A549 (cell line): ENCODE results near the gene SFR1. TPM values are rescaled to one million over a fixed set of nuclear protein-coding genes. Genes with fewer than 3 reads are reported as not detected.
A peak's percentile ranks its signal among the peaks of the same experiment; 100 is the strongest.

Experiments
- ATAC-seq, 2 experiments: fragments of 200-7000 bp in 1 of 2; fragments of >200 bp in 1 of 2; cut with Nextera tagmentation in 1 of 2; cut with Tn5 transposase in 1 of 2; 3 replicates each; pipeline versions ENCODE4 v1.8.0 to v1.9.1; 2018 to 2020; ENCODE audit warnings: mild to moderate bottlenecking in 1 of 2, moderate library complexity in 1 of 2
- CTCF ChIA-PET: fragments of 300-600 bp; sonication (Branson Sonifier 250); formaldehyde crosslinking; extraction: SDS; loops from one replicate; lab custom pipeline; 2021; ENCODE audit warnings: antibody characterized with exemption, inconsistent platforms; lab: Yijun Ruan, JAX
- POLR2A ChIA-PET: fragments of 350-600 bp; formaldehyde crosslinking; extraction: SDS; loops from one replicate; lab custom pipeline; 2021; ENCODE audit warnings: antibody characterized with exemption, inconsistent platforms; lab: Yijun Ruan, JAX
- DNase-seq, 2 experiments: peaks; one replicate each; pipeline versions ENCODE4 v3.0.0 to v3.0.0-alpha.2; 2011 to 2016; ENCODE audit warnings: low read depth in 1 of 2, low spot score in 1 of 2
- FAIRE-seq: peaks from 2 replicates; lab custom pipeline; 2011; peaks lifted over from hg19 to GRCh38; lab: Jason Lieb, UNC
- H3K27ac ChIP-seq, 2 experiments: fragments of >200 bp; sonication (Bioruptor Twin); formaldehyde crosslinking; 3 replicates each; pipeline ENCODE4 v1.5.1; 2016 to 2017
- H3K4me1 ChIP-seq: fragments of >200 bp; sonication (Bioruptor Twin); formaldehyde crosslinking; 3 replicates; pipeline ENCODE4 v1.6.1; 2016
- H3K4me2 ChIP-seq: fragments of >200 bp; sonication (Bioruptor Twin); formaldehyde crosslinking; 3 replicates; pipeline ENCODE4 v1.6.1; 2016
- H3K4me3 ChIP-seq: fragments of >200 bp; sonication (Bioruptor Twin); formaldehyde crosslinking; 3 replicates; pipeline ENCODE4 v1.5.1; 2016
- H3K9me3 ChIP-seq: fragments of >200 bp; sonication (Bioruptor Twin); formaldehyde crosslinking; 3 replicates; pipeline ENCODE4 v1.6.1; 2016
- BCL3 ChIP-seq: fragments of >200 bp; sonication (Bioruptor Twin); formaldehyde crosslinking; IDR thresholded peaks from 3 replicates; pipeline ENCODE4 v1.6.1; 2016
- BHLHE40 ChIP-seq: IDR thresholded peaks from 2 replicates; pipeline ENCODE4 v1.6.1; 2012; ENCODE audit warnings: low read depth, low read length, inconsistent platforms
- CBX8 ChIP-seq: fragments of 200-600 bp; sonication (generic); IDR thresholded peaks from 2 replicates; pipeline ENCODE4 v1.6.1; 2016
- CHD2 ChIP-seq: fragments of 150-350 bp; IDR thresholded peaks from 2 replicates; pipeline ENCODE4 v1.6.1; 2014; ENCODE audit warnings: low read length; ENCODE audit not compliant: partially characterized antibody
- CTCF ChIP-seq: fragments of >200 bp; sonication (Bioruptor Twin); formaldehyde crosslinking; IDR thresholded peaks from 3 replicates; pipeline ENCODE4 v1.5.1; 2016
- E2F6 ChIP-seq: IDR thresholded peaks from 2 replicates; pipeline ENCODE4 v1.6.1; 2012; ENCODE audit warnings: low read depth, borderline replicate concordance
- EP300 ChIP-seq, 2 experiments: fragments of >200 bp; sonication (Bioruptor Twin); formaldehyde crosslinking; IDR thresholded peaks; 2 replicates in 1 of 2; 3 replicates in 1 of 2; pipeline ENCODE4 v1.6.1; 2016 to 2017
- ESRRA ChIP-seq: fragments of 150-350 bp; IDR thresholded peaks from 2 replicates; pipeline ENCODE4 v1.6.1; 2014; ENCODE audit warnings: mild to moderate bottlenecking, low read length, borderline replicate concordance
- FOSB ChIP-seq: fragments of 250-450 bp; sonication (Bioruptor Pico); IDR thresholded peaks from 2 replicates; pipeline ENCODE4 v1.5.0; 2020; ENCODE audit warnings: mild to moderate bottlenecking, moderate library complexity
- FOSL2 ChIP-seq, 2 experiments: fragments of 450-650 bp in 1 of 2; fragments of >200 bp in 1 of 2; sonication (Bioruptor Twin) in 1 of 2; formaldehyde crosslinking; IDR thresholded peaks; 2 replicates each; pipeline versions ENCODE4 v1.5.0 to v1.6.1; 2016 to 2020; ENCODE audit warnings: mild to moderate bottlenecking in 1 of 2, moderate library complexity in 1 of 2
- FOXS1 ChIP-seq: fragments of 250-450 bp; sonication (Bioruptor Pico); IDR thresholded peaks from 2 replicates; pipeline ENCODE4 v1.5.0; 2020; ENCODE audit warnings: mild to moderate bottlenecking, moderate library complexity
- JUN ChIP-seq, 2 experiments: fragments of >200 bp; sonication (Bioruptor Twin); formaldehyde crosslinking; IDR thresholded peaks; 2 replicates in 1 of 2; 3 replicates in 1 of 2; pipeline ENCODE4 v1.6.1; 2016 to 2017
- JUNB ChIP-seq: fragments of >200 bp; sonication (Bioruptor Twin); formaldehyde crosslinking; IDR thresholded peaks from 2 replicates; pipeline ENCODE4 v1.6.1; 2016
- NFE2L2 ChIP-seq: fragments of 150-350 bp; conservative IDR thresholded peaks from 2 replicates; pipeline ENCODE4 v1.6.1; 2014; ENCODE audit warnings: low read length
- PBX3 ChIP-seq: IDR thresholded peaks from 2 replicates; pipeline ENCODE4 v1.6.1; 2012
- PHF8 ChIP-seq: fragments of 200-600 bp; sonication (generic); IDR thresholded peaks from 2 replicates; pipeline ENCODE4 v1.6.1; 2016; ENCODE audit warnings: low read depth, mild to moderate bottlenecking, antibody characterized with exemption, moderate library complexity, borderline replicate concordance
- POLR2AphosphoS2 ChIP-seq: conservative IDR thresholded peaks from 2 replicates; pipeline ENCODE4 v1.6.1; 2012; ENCODE audit warnings: low read length, improper control_type of control experiment, inconsistent platforms
- RAD21 ChIP-seq, 2 experiments: fragments of >200 bp in 1 of 2; sonication (Bioruptor Twin) in 1 of 2; formaldehyde crosslinking in 1 of 2; IDR thresholded peaks in 1 of 2; conservative IDR thresholded peaks in 1 of 2; 2 replicates in 1 of 2; 3 replicates in 1 of 2; pipeline ENCODE4 v1.6.1; 2012 to 2018; ENCODE audit warnings: inconsistent platforms in 1 of 2
- RARB ChIP-seq: fragments of 250-450 bp; sonication (Bioruptor Pico); IDR thresholded peaks from 2 replicates; pipeline ENCODE4 v1.8.0; 2021; ENCODE audit warnings: mild to moderate bottlenecking, moderate library complexity
- SMC3 ChIP-seq: fragments of >200 bp; sonication (Bioruptor Twin); formaldehyde crosslinking; IDR thresholded peaks from 3 replicates; pipeline ENCODE4 v1.6.1; 2018; ENCODE audit warnings: inconsistent platforms
- SREBF2 ChIP-seq: fragments of 450-650 bp; IDR thresholded peaks from 2 replicates; pipeline ENCODE4 v1.6.1; 2014; ENCODE audit warnings: mild to moderate bottlenecking, moderate library complexity
- TP53 ChIP-seq: fragments of 250-450 bp; sonication (Bioruptor Pico); IDR thresholded peaks from 2 replicates; pipeline ENCODE4 v1.5.0; 2021; ENCODE audit warnings: mild to moderate bottlenecking, moderate library complexity
- USF2 ChIP-seq: fragments of 450-650 bp; IDR thresholded peaks from 2 replicates; pipeline ENCODE4 v1.6.1; 2014; ENCODE audit warnings: antibody characterized with exemption
- ZC3H11A ChIP-seq: fragments of 450-650 bp; IDR thresholded peaks from 2 replicates; pipeline ENCODE4 v1.6.1; 2014; ENCODE audit warnings: antibody characterized with exemption, mild to moderate bottlenecking
- ZNF302 ChIP-seq: fragments of 250-450 bp; sonication (Bioruptor Pico); IDR thresholded peaks from 2 replicates; pipeline ENCODE4 v1.9.0; 2021; ENCODE audit warnings: inconsistent platforms, mild to moderate bottlenecking, moderate library complexity
- ZSCAN20 ChIP-seq: fragments of 250-450 bp; sonication (Bioruptor Pico); IDR thresholded peaks from 2 replicates; pipeline ENCODE4 v1.8.0; 2022; ENCODE audit warnings: mild to moderate bottlenecking, moderate library complexity
- WGBS: methylation state at CpG from one replicate; pipeline ENCODE4 v1.1.6; 2017; ENCODE audit errors: missing lambda C conversion rate; 5-methylcytosine and 5-hydroxymethylcytosine counted together
- polyA plus RNA-seq, 4 experiments: library from polyadenylated mRNA; depleted of rRNA in 3 of 4; stranded (reverse); fragments of >200 nt; fragmentation: RNase III in 1 of 4; extraction: RNeasy Plus Mini Kit Qiagen cat#74134 plus additional on column Dnase treatment in 1 of 4; gene quantifications; 2 replicates in 3 of 4; 3 replicates in 1 of 4; pipeline ENCODE4 v1.2.3, GENCODE V29; 2011 to 2017

The SFR1 gene
- polyA plus RNA-seq, 2 of the 4 experiments (the other 2 are of a cell fraction): 16.2 to 17.6 TPM

GRCh38 chr10:104080762-104081161 lies 41.2 kb upstream of the SFR1 start:
- DNase-seq (peak; percentile 20 to 59), ATAC-seq (peak in 1 of 2 experiments; percentile 56; a peak in 2 of 6 replicates), FAIRE-seq (peak; percentile 32)
- CTCF ChIA-PET: interaction anchor here (0.6 to 3.2 kb wide), 9 partner anchors 11 to 196 kb away, joined by 3 to 11 read pairs (median 4); no protein-coding TSS in a partner anchor
- Histone ChIP-seq H3K4me1 (peaks cover 8% of the 10 kb centered on the region; the same call in 2 of the 3 replicates), H3K9me3 (no peaks in the 10 kb centered on the region), H3K4me3 (no peak overlapping the region), H3K27ac (no peak overlapping the region), H3K4me2 (no peak overlapping the region)
- 31% methylated on average over 1 of the region's 1 CpG for WGBS
- POLR2A ChIA-PET: no interaction called here
- TF ChIP-seq FOSL2 (IDR thresholded peaks at IDR 0.05) (no peak), FOSL2 (CRISPR knock-in tag; IDR thresholded peaks at IDR 0.05) (no peak), CTCF (peak; percentile 24; the same call in 2 of the 3 replicates), SMC3 (peak; percentile 37; the same call in 1 of the 3 replicates), POLR2AphosphoS2 (no peak), ESRRA (no peak), CHD2 (no peak), RAD21 (conservative IDR thresholded peaks at IDR 0.05 in 1 of 2, IDR thresholded peaks at IDR 0.05 in 1 of 2) (peak; percentile 18 to 41; a peak in 2 of 5 replicates), PHF8 (no peak), RARB (no peak)

- no peak overlapping the region for H3K27ac ChIP-seq
- TF ChIP-seq E2F6 (0 out of 2 replicates have a peak, but pooled peaks have one; percentile 7), ZC3H11A (no peak)
- no peak overlapping the region for H3K4me3 ChIP-seq
- no peak for ATAC-seq
- CTCF ChIA-PET: interaction anchor here (0.7 to 3.5 kb wide), 6 partner anchors 9 to 39 kb away, joined by 3 to 17 read pairs (median 8); partner anchors contain the start of gene SFR1
- H3K9me3 ChIP-seq: no peaks in the 10 kb centered on the region
- 80% methylated on average over 5 of the region's 5 CpGs for WGBS
- no peak for DNase-seq
- POLR2A ChIA-PET: no interaction called here
- H3K4me2 ChIP-seq: no peak overlapping the region
- peaks cover 8% of the 10 kb centered on the region; the same call in 2 of the 3 replicates for H3K4me1 ChIP-seq
- no peak for FAIRE-seq
Measured at GRCh38 chr10:104081998-104082397, 40.0 kb upstream of the SFR1 start.

- ATAC-seq (no peak), FAIRE-seq (no peak), DNase-seq (no peak)
- 76% methylated on average over 5 of the region's 5 CpGs for WGBS
- no peak overlapping the region for H3K4me2 ChIP-seq
- TF ChIP-seq SREBF2: no peak
- TF ChIP-seq CBX8: no peak
- no peak for TF ChIP-seq BHLHE40
- no peak for TF ChIP-seq JUN (IDR thresholded peaks at IDR 0.05)
- no peak for TF ChIP-seq CHD2
- TF ChIP-seq ESRRA: no peak
- no peak for TF ChIP-seq PBX3
- TF ChIP-seq EP300 (IDR thresholded peaks at IDR 0.05): no peak
- TF ChIP-seq FOSB (CRISPR knock-in tag): no peak
- no peak for TF ChIP-seq FOXS1 (CRISPR knock-in tag)
- no peak for TF ChIP-seq ZSCAN20
- no peak for TF ChIP-seq JUNB
- TF ChIP-seq NFE2L2: no peak
- no peak for TF ChIP-seq TP53
- TF ChIP-seq ZC3H11A: no peak
- TF ChIP-seq SMC3: no peak
- no peak for TF ChIP-seq BCL3
- no peak for TF ChIP-seq USF2
- no peak for TF ChIP-seq ZNF302 (CRISPR knock-in tag)
- H3K4me3 ChIP-seq: no peak overlapping the region
- 0 out of 6 replicates have a peak overlapping the region, but pooled peaks of 1 of the 2 experiments have one; percentile 16 for H3K27ac ChIP-seq
- ChIA-PET POLR2A (no interaction called here), CTCF (interaction anchor here (1.2 to 3.5 kb wide), 3 partner anchors 10 to 37 kb away, joined by 3 to 17 read pairs (median 4); partner anchors contain the start of gene SFR1)
- H3K4me1 ChIP-seq: peaks cover 8% of the 10 kb centered on the region; the same call in 2 of the 3 replicates
- no peaks in the 10 kb centered on the region for H3K9me3 ChIP-seq
Measured at GRCh38 chr10:104084482-104085142, 37.4 kb upstream of the SFR1 start.
